HG03280 (cell line): ENCODE results near the gene CANX.
"Not testable (repeated sequence)": the region's sequence is repeated elsewhere in the genome, so short reads cannot be mapped to it uniquely, and the experiment has no call there.

Experiments used
- ATAC-seq: cut with Tn5 transposase; IDR thresholded peaks from one replicate; pipeline ENCODE4 v1.9.1; 2021; ENCODE audit warnings: mild to moderate bottlenecking, moderate library complexity; ENCODE audit not compliant: unreplicated experiment

Gene CANX

DNA sequence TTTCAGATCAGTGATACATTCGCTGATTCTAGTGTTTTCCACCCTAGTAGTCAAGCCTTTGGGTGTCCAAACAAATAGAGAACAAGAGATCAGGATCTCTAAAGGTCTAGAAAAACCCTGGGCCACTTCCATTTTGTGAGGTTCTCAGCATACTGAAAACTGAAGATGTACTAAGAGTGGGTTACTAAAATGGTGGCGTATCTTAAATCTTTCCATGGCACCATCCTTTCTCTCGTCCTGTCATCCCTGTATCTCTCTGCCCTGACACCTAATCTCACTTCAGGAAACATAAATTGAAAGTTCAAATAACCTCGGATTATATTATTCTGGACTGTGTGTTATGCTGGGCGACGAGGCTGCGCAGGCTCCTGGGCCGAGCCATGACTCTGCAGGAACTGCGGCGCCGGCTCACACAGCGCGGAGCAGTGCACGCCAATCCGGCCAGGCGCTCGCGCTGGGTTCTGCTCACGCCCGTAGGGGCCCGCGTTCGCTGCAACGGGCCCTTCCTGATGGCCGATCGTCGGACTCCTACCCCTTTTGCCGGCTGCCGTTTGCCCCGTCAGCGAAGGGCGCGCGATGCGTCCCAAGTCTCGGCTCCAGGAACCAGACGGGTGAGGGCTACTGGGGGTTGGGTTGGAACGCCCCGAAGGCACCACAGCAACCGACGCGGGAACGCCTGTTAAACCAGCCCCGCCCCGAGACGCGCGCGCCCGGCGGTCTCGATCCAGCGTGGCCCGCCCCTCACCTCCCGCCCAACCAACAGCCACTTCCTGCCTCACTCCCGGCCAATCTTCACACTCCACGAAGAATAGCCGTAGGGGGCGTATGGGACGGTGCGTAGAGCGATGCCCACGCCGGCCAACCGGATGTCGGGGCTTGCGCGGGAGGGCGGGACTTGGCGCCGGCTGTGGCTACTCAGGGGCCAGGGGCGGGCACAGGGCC lies 503 bp upstream of the CANX start:
- ATAC-seq = peak; percentile 91

GRCh38 chr5:179699616-179700237 lies 960 bp downstream of the CANX start:
- no peak for ATAC-seq

GRCh38 chr5:179700401-179700918 lies 1.7 kb downstream of the CANX start:
- no peak for ATAC-seq

- ATAC-seq = no peak
Observed at GRCh38 chr5:179716286-179716685, 17.5 kb downstream of the CANX start.

DNA sequence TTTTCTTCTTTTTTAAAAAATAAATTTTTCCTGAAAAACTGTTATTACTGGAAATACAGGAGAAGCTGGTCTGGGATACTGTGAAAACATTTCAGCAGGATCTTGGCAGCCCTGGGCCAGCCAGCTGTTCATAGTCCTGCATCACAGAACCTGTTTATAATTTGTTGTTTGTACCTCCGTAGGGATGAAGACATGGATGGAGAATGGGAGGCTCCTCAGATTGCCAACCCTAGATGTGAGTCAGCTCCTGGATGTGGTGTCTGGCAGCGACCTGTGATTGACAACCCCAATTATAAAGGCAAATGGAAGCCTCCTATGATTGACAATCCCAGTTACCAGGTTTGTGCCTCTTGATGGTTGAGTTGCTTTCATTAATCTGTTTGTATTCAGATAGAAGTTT lies 21.5 kb downstream of the CANX start:
- no peak for ATAC-seq

DNA sequence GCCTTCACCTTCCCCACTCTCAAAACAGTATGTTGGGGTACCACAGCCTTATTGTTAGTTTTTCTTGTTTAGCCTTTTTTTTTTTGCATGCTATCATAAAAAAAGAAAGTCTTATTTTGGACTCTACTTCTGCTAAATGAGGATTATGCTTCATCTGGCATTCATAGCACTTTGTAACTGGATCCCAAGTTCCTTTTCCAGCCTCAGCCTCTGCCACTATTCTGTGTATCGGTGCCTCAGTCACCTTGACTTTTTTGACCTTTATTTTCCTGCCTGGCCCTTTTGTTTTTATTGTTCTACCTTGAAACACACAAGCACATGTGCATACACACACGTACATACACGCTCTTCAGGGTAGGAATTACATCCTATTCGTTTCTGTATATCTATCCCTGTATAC lies 25.4 kb downstream of the CANX start:
- ATAC-seq = no peak

GRCh38 chr5:179727106-179727505 lies 28.3 kb downstream of the CANX start:
- ATAC-seq = no peak

GRCh38 chr5:179729303-179729702 lies 30.5 kb downstream of the CANX start:
- ATAC-seq = no peak

- no peak for ATAC-seq
Observed at GRCh38 chr5:179729727-179730126, 31.0 kb downstream of the CANX start.

DNA sequence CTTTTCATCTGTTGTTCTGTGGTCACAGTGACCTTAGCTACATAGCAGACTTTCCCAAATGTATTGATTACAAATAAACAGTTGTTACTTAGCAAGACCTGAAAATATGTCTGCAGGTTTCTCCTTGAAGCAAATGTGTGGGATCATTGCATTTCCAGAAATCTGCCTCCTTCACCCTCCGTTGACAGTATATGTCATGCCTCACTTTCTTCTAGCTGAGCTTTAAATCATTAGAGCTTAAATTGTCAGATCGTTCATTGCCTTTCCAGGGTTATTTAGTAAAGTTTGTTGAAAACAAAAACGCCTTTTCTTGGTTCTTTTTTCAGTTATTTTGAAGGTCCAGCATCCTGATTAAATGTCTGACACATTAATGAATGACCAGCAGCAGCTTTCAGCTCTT lies 31.6 kb downstream of the CANX start:
- ATAC-seq = no peak

GRCh38 chr5:179730852-179731251 lies 32.1 kb downstream of the CANX start:
- ATAC-seq = no peak

DNA sequence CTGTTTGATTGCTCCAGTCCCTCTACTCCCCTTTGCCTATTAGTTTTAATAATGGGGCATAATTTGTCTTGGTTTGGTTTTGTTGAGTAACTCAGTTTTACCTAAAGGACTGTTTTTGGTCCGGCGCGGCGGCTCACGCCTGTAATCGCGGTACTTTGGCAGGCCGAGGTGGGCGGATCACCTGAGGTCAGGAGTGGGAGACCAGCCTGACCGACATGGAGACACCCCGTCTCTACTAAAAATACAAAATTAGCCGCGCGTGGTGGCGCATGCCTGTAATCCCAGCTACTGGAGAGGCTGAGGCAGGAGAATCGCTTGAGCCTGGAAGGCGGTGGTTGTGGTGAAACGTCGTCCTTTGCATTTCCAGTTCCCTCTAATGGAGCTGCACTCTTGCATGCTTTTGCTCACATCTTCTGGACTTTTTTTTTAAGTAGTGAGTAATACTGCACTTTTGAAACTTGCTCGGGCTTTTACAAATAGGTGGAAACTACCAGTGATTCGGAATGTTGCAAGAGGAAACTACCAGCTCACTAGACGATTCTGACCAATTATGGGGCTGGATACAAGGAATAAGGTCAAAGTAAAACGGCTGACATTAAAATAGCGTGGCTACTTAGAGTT lies 33.1 kb downstream of the CANX start:
- peak; percentile 9 for ATAC-seq

- peak; percentile 96 for ATAC-seq
Observed at GRCh38 chr5:179732412-179732917, 33.7 kb downstream of the CANX start, which contains the start of gene MAML1. Gene MAML1, plus strand, starts transcription at chr5:179732822. Its CDS starts 291 bp downstream, at chr5:179733113.

DNA sequence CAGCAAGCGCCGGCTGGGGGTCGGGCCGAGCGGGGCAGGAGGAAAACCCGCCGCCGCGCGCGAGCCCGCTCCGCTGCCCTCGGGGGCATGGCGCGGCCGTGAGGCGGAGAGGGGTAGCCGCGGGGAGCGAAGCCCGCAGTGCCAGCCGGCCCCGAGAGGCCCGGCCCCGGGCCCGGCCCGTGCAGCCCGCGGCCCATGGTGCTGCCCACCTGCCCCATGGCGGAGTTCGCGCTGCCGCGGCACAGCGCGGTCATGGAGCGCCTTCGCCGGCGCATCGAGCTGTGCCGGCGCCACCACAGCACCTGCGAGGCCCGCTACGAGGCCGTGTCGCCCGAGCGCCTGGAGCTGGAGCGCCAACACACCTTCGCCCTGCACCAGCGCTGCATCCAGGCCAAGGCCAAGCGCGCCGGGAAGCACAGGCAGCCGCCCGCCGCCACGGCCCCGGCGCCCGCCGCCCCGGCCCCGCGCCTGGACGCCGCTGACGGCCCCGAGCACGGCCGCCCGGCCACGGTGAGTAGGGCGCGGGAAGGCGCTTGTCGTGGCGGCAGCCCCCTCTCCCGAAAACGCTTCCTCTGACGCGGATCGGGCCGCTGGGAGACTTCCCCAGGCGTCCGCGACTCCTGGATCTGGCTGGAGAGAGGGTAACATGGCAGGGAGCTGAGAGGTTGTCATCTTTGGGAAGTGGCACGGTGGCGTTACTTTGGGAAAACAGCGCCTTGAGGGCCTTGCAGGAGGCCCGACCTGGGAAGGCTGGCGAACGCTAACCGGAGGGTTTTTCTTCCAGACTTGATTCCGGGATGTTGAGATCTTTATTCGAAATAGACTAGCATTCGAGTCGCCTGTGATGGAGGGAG lies 34.4 kb downstream of the CANX start:
- ATAC-seq = peak; percentile 35

DNA sequence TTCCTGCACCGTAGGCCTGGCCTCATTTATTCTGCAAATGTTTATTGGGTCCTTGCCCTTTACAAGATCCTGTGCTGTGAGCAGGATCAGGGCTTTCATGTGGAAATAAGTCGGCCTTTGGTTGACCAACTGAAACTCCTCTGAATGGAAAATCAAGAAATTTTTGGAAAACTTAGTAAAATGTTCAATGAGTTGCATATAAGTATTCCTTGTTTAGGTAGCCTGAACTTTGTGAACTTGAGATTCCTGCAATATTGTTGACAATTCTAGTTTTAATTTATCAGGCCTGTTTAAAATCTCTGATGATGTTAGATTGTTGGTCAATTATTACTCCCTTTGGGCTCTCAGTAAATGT lies 35.0 kb downstream of the CANX start:
- no peak for ATAC-seq

DNA sequence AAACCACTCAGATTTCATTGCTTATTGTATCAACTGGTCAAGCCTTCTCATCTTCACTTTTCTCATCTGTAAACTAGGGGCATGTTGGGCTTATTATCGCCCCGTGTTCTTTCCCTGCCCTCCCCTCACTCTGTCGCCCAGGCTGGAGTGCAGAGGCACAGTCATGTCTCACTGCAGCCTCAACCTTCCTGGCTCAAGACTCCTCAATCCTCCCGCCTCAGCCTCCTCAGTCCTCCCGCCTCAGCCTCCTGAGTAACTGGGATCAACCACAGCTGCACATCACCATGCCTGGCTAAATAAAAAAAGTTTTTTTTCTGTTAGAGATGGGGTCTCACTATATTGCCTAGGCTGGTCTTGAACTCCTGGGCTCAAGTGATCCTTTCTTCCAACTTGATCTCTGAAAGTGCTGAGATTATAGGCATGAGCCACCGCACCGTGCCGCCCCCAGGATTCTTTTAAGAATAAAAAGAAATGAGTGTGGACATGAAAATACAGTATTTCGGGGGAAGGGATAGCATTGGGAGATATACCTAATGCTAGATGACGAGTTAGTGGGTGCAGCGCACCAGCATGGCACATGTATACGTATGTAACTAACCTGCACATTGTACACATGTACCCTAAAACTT lies 35.9 kb downstream of the CANX start:
- no peak for ATAC-seq

DNA sequence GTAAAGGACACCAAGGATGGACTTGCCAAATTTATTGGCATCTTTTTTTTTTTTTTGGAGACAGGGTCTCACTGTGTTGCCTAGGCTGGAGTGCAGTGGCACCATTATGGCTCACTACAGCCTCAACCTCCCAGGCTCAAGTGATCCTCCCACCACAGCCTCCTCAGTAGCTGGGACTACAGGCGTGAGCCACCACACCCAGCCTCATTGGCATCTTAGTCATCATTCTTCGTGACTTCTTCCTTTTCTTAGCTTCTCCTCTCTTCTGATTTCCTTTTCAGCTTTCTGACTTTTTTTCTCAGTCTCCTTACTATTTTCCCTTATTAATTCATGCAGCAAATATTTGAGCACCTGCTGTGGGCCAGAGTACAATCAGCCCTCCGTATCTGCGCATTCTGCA lies 40.0 kb downstream of the CANX start:
- no peak for ATAC-seq

- ATAC-seq = not testable (repeated sequence)
Observed at GRCh38 chr5:179744106-179744505, 45.3 kb downstream of the CANX start.

GRCh38 chr5:179746872-179747271 lies 48.1 kb downstream of the CANX start:
- no peak for ATAC-seq

- no peak for ATAC-seq
Observed at GRCh38 chr5:179747811-179748210, 49.0 kb downstream of the CANX start.
